GM19467 (cell line): Measurements from ENCODE around the gene SUGP2.

ENCODE experiments used
- ATAC-seq: cut with Tn5 transposase; IDR thresholded peaks from one replicate; pipeline ENCODE4 v1.9.1; 2021; ENCODE audit warnings: mild to moderate bottlenecking, moderate library complexity; ENCODE audit not compliant: unreplicated experiment

Gene SUGP2

GRCh38 chr19:19059837-19060611 is 26.7 kb upstream of the SUGP2 start:
- ATAC-seq, result no peak

DNA sequence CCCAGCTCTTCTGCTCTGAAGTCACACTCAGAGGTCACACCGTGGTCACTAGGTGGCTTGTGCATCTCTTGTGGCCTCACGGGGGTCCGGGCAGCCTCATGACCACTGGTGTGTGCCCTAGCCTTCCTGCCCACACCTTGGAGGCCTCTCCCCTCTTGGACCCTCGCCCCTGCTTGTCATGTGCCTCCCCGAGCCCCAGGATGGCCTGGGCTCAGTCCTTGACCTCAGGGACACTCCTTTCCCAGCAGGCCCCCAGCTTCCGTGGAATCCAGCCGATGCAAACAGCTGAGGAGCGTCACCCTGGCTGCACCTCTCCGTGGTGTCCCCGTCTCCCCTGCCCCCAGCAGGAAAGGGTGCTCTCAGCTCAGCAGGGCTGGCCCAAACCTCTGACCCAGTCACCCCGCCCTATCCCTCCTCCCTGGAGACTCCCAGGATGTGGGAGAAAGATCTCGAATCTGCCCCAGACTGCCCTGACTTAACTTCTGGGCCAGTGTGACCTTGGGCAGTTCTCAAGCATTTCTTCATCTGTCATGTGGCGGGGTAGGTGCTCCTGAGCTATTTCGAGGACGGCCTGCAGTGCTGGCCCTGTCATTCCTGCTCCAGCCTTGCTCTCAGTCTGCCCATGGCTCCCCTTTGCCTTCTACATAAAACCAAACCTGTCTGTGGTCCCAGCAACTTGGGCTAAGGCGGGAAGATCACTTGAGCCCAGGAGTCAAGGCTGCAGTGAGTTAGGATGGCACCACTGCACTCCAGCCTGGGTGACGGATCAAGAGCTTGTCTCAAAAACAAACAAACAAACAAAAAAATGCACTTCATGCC is 25.9 kb upstream of the SUGP2 start:
- no peak for ATAC-seq

GRCh38 chr19:19057720-19058119 is 24.4 kb upstream of the SUGP2 start:
- ATAC-seq, result no peak

- no peak for ATAC-seq
Observed at GRCh38 chr19:19057317-19057716, 24.0 kb upstream of the SUGP2 start.

DNA sequence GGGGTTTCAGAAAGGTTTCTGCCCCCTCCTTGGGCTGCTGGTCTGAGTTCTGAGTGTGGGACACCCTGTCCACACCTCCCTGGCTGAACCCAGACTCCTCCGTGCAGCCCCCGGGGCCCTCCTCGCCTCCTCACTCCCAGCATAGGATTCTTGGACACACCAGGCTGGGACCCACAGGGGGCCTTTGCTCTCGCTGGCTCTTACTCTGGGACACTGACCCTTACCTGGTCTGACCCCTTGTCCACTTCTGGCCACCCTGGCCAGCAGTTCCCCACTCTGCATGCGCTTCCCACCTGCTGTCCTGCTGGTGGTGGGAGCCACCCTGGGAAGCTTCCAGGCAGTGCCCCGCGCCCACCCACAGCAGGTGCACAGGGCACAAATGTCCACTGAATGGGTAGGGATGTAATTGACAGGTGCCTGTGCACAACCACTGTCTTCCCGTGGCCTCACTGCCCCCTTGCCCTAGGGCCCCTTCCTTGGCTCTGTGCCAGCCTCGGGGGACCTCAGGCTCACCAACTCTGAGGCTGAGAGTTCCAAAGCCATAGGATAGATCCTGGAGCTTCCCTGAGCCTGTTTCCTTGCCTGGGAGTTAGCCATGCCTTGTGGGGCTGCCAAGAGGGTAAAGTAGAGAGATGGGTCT is 23.4 kb upstream of the SUGP2 start:
- ATAC-seq, result no peak

GRCh38 chr19:19055701-19056100 is 22.4 kb upstream of the SUGP2 start:
- no peak for ATAC-seq

DNA sequence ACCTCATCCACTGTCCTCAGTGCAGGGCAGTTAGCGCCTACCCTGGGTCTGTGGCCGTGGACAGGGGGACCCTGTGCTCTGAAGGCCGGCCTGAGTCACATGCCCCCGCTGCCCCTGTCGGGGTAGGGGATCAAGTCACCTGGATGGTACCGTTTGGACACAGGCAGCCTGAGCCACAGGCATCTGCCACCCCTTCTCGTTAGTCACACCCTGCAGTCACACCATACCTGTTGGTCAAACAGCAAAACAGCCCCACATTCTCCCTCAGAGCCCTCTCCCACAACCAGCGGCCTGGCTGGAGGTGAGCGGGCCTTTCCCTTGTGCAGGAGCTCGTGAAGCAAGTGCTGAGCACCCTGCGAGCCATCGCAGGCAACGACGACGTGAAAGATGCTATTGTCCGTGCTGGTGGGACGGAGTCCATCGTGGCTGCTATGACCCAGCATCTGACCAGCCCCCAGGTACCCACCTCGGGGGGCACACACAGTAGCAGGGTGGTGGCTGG is 21.7 kb upstream of the SUGP2 start:
- ATAC-seq, result no peak

DNA sequence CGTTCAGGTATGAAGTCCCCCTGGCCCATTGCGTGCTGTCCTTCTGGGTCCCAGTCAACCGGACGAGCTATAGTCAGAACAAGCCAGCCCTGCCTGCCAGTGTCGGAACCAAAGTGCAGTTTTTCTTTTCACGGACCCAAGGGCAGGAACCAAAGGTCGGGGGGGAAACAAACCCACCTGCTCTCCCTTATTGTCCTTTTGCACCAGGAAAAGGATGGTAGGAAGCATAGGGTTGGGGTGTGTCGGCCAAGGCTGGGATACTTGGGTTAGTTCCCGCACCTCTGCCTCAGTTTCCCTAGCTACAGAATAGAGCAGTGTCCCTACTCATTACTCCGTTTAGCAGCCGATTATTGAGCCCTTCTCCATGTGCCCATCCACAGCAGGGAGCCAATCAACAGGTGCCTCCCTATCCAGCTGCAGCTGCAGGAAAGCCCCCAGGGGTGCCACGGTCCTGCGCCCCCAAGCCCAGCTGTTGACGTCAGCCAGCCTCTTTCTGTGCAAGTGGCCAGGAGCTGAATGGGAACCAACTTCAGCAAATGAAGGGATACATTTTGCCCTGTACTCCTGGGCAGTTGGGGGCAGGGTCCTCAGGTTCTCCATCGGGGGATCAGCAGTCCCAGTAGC is 21.1 kb upstream of the SUGP2 start:
- no peak for ATAC-seq

DNA sequence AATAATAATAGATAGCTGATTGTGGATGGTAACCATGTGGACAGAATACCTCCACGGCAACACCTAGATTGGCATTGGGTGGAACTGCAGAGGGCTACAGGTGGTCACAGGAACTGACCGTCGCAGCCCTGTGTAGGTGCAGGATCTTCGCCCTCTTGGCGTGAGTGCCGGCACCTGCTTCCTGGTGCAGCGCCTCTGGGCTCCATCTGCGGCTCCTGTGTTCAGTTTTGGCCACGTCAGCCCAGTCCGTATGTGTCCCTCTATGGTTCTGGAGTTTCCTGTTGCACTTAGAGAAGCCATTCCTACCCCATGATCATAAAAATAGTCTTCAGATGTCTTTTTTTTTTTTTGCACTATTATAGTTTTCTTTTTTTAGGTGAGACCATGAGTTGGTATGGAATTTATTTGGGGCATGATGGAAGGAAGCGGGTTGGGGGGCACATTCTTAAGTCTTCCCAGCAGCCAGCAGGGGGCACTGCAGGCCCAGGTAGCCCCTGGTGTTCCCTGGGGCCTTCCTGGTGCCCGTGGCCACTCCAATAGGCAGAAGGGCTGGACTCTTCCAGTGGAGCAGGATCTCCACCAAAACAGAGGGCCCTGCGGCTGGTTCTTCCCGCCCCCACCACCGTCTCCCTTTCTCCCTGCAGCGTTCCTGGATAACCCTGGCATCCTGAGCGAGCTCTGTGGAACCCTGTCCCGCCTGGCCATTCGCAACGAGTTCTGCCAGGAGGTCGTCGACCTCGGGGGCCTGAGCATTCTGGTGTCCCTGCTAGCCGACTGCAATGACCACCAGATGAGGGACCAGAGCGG is 20.4 kb upstream of the SUGP2 start:
- no peak for ATAC-seq

GRCh38 chr19:19052921-19053320 is 19.6 kb upstream of the SUGP2 start:
- ATAC-seq, result no peak

DNA sequence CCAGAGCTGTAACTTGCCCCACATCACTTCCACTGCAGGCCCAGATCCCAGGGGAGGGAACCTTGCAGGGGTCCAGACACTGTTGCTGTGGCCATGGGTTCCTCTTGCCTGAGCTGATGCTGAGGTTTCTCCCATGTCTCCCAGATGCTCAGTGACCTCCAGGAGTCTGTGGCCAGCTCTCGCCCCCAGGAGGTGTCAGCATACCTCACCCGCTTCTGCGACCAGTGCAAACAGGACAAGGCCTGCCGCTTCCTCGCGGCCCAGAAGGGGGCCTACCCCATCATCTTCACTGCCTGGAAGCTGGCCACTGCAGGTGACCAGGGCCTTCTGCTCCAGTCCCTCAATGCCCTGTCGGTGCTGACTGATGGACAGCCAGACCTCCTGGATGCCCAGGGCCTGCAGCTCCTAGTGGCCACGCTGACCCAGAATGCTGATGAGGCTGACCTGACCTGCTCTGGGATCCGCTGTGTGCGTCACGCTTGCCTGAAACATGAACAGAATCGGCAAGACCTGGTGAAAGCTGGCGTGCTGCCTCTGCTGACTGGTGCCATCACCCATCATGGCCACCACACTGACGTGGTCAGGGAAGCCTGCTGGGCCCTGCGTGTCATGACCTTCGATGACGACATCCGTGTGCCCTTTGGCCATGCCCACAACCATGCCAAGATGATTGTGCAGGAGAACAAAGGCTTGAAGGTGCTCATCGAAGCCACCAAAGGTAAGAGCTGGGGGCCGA is 18.3 kb upstream of the SUGP2 start:
- ATAC-seq, result no peak

DNA sequence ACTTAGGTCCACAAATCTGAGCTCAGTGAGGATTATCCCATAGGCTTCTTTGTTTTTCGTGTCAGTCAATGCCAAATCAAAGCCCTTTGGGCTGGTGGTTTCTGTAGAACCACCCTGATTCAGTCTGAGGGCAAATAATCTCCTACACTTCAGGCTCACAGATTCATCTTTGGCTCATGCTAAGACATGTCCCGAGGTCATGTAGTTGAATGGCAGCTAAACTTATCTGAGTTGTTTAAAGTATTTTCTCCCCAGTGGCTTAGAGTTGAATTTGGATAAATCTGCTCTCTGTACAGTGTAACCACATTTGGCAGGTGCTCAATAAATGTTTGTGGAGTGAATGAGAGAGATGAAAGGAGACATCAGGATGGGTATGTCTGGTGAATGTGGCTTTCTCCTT is 17.4 kb upstream of the SUGP2 start:
- ATAC-seq, result no peak

DNA sequence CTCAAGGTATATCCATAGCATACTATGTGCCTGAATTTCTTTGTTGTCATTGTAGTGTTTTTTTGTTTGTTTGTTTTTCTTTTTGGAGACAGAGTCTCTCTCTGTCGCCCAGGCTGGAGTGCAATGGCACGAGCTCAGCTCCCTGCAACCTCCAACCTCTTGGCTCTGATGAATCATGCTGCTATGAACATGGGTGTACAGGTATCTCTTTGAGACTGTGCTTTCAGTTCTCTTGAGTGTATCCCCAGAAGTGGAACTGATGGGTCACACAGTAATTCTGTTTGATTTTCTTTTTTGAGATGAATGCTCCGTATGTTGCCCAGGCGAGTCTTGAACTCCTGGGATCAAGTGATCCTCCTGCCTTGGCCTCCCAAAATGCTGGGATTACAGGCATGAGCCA is 16.8 kb upstream of the SUGP2 start:
- ATAC-seq, result no peak

DNA sequence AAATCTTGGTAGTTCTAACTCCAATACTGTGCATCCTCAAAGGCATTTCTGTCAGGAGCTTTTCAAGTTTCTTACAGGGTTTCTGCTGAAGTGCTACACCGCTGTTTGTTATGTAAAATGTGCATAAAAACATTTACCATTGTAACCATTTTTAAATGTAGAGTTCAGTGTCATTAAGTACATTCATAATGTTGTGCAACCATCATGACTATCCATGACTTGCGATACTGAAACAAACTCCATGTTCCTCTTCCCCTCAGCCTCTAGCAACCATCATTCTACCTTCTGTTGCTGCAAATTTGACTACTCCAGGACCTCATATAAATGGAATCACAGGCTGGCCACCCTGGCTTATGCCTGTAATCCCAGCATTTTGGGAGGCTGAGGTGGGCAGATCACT is 16.1 kb upstream of the SUGP2 start:
- no peak for ATAC-seq

- ATAC-seq, result no peak
Observed at GRCh38 chr19:19043881-19044280, 10.6 kb upstream of the SUGP2 start.

- ATAC-seq, result no peak
Observed at GRCh38 chr19:19043481-19043880, 10.2 kb upstream of the SUGP2 start.

DNA sequence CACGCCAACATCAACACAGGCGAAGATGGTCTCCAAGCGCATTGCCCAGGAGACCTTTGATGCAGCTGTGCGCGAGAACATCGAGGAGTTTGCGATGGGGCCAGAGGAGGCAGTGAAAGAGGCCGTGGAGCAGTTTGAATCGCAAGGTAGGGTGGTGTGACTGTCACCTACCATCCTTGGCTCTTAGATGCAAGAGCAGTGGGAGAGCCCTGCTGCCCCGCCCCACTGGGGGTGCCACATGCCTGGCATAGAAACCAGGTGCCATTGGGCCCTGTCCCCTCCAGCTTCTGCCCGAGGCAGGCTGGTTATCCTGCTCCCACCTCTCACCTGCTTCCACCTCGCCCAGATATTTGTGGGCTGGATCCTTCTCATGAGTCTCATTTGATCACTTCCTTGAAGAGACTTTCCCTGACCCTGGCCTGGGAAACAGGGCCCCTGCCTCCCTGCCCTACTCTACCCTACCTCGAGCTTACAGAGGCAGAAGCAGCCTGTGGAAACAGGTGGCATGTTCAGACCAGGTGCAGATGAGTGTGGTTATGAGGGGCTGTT is 9.5 kb upstream of the SUGP2 start:
- ATAC-seq, result no peak

- ATAC-seq, result no peak
Observed at GRCh38 chr19:19040417-19040816, 7.1 kb upstream of the SUGP2 start.

GRCh38 chr19:19039901-19040300 is 6.6 kb upstream of the SUGP2 start:
- ATAC-seq, result no peak
